ENCODE measurements around the gene MXD3.
"Not testable (repeated sequence)": the region's sequence is repeated elsewhere in the genome, so short reads cannot be mapped to it uniquely, and the experiment has no call there.

Gene MXD3

DNA sequence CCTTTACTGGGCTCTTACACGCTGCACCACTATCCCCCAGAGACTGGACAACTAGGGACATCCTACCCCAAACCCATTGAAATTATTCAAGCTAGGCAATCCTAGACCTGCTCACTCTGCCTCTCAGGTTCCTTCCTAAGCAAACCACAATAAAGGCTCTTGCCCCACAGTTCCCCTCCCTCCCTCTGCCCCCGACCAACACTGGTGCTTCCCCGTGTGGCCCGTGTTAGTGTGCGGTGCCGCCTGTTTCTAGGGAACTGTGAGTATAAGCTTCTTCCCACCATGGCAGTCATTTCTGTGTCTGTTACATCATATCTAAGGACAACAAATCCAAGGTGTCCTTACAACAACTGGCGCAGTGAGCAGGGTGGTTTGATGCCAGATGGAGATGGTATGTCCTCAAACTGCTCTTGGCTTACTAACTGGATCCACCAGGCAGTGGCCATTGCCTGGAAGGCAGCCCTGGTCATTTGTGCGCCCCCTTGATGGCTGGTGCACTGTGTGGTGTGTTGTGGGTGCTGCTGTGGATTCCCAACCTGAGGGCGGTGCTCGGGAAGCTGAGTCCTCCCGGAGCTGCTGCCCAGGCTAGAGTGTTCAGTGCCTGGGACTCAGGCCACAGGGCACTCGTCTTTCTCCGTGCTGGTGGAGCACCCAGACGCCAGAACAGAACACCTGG is 8.4 kb upstream of the MXD3 start:
- no peak for DNase-seq

DNA sequence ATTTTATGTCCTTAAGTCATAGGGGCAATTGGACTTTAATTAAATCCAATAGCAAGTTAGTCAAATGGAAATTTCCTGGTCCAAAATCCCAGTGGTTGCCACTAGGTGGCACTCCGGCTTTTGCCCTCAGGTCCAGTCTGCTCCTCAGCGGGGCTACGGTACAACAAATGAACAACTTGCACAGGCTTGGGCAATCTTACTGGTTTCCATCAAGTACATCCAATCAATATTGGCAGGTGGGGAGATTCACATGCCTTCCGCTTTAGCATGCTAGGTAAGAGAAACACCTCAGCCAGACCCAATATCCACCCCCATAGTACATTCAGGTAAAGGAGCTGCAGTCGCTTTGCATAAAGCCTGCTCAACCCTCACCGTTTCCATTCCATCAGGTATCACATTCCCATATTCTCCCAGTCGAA is 6.3 kb upstream of the MXD3 start:
- peak; percentile 34 for DNase-seq

DNA sequence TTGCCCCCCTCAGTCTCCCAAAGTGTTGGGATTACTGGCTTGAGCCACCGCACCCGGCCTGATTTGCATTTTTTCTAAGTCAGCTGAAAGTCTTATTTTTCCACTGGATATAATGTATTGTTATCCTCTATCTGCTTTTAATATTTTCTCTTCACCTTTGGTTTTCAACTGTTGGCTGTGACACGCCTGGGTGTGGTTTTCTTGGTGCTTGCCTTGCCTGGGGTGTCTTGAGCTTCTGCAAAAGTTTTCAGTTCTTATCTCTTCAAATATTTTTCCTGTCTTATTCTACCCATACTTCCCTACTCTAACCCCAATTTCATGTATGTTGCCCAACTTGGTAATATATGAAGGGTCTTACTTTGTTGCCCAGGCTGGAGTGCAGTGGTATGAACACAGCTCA is 4.3 kb upstream of the MXD3 start:
- DNase-seq, result no peak

DNA sequence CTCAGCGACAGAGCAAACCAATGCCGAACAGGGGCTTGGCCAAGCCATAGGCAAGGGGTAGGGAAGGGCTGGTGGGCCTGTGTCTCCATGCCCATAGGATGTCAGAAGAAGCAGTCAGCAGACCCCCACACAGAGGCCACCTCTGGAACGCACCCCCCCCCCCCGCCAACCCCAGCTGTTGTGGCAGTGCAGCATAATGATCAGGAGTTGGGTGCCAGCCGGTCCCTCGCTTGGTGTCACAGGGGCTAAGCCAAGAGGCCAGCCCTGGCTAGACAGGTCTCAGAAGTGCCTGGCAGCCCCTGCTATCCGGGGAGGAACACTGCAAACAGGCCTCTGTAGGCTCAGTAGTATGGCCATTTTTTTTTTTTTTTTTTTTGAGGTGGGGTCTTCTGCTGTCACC is 3.7 kb upstream of the MXD3 start:
- no peak for DNase-seq

DNA sequence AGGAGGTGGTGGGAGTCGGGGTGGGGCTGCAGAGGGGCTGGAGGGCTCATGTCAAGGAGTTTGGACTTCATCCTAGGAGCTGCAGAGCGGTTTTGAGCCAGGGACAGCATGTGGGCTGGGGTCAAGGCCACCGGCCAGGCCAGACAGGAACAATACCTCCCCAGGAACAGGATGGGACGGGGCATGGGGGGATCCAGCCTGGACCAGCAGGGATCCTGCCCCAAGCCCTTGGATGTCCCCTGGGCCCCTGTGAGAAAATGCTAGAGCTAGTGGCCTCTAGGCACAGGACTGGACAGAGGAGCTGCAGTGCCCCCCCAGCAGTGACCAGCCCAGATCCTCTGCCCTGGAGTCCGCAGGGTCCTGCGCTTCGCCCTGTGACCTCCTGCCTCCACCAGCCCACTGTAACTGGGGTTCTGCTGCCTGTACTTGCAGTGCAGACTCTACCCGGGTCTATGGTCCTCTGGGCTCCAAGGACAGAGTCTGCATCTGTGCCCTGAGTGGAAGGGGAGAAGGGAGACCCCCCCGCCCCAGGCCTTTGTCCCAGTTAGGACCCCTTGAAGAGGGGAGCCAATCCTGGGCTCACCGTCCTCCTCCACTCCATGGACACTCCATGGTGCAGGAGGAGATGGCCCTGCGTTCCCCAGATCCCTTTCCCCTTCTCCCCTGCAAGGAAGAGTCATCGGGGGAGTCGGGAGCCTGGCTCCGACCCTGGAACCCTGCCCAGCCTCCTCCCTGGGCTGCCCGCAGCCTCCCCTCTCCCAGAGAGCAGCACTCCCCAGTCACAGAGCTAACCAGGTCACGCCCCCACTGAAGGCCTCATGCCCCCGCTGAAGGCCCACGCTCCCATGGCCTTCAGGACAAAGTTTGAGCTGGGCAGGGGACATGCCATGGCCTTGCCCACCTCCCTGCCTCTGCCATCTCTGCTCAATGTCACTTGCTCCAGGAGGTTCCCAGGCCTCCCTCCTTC is 3.0 kb upstream of the MXD3 start:
- no peak for DNase-seq

DNA sequence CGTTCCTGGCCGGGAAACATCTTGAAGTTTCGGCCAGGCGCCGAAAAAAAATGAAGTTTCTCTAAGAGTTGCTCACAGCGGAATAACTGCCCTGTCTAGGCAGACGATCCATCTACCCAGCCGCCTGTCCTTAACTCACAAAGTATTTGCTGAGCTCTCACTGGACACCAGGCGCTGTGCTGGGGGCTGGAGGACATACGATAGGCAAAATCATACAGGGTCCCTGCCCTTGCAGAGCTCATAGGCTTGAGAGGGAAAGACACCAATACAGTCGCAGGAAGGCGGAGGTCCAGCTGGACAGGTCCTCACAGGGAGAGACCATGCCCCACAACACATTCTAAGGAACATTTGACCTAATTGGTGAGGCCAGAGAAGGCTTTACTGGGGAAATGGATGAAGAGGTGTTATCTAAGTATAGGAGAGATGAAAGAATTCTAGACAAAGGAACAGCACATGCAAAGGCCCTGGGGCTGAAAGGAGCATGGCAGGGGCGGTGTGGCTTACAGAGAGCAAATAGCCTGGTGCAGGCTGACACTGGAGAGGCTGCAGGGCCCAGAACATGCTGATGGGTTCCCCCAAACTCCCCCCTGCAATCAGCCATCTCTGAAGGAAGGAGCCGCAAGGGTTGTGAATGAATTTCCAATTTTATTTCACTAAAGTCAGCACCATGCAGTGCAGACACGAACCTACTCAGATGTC is 2.0 kb upstream of the MXD3 start:
- DNase-seq, result no peak

DNA sequence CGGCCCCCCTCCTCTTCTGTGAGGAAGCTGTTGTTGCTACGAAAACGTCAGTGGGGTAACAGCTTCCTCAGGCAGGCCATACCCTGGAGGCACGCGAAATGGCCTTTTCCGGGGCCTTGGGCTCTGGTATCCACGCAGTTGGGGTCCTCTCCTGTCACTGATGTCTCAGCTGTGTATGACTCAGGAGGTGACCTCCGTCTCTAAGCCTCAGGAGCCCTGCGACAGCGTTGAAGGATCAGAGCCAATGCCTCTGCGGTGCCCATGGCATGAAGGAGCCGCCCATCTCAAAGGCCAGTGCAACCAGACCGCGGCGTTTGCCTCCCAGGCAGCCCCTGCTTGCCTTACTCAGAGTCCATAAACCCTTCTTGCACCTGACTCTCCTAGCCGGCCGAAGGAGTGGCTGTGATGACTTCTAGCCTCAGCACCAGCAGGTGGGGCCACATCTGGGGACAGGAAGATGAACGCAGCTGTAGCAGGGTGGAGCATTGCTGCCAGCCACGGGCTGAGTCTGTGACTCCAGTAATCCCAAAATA is 1.0 kb upstream of the MXD3 start:
- DNase-seq, result peak; percentile 60

DNA sequence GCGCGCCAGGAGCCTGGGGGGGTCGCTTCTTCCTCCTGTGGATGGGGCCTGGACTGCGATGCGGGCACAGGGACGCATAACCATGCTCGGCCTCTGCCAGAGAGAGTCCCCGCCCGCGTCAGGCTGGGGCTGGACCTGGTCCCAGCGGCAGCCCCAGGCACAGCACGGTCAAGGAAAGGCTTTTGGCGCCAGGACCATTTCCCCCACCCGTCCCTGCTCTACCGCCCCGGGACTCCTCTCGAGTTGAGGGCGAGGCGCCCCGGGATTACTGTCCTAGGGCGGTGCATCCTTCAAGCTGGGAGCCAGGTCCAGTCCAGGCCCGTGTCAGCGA is 341 bp downstream of the MXD3 start:
- no peak for DNase-seq

DNA sequence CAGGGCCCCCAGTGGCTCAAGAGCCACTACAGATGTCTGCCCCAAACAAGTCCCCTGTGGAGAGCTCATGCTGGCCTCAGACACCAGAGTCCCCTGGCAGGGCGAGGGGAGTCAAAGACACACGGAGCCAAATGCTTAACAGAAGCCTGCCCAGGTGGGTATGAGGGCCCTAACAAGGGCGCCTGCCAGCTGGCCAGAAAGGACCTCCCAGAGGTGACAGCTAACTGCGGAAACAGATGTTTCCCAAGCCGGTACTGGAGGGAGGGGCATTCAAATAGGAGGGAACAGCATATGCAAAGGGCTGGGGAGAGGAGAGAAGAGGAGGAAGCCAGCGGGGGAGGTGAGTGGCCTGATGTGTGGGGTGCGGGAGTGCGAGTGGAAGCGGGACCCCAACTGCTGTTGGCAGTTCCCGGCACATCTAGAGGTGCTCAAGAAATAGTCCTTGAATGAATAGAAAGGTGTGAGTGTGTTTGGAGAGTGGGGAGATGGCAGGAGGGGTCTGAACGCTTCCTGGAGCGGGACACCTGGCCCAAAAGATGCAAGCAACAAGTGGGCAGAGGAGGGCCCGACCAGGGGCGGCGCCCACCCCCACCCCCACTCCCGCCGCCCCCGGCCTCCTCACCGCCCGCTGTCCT is 824 bp downstream of the MXD3 start:
- no peak for DNase-seq

DNA sequence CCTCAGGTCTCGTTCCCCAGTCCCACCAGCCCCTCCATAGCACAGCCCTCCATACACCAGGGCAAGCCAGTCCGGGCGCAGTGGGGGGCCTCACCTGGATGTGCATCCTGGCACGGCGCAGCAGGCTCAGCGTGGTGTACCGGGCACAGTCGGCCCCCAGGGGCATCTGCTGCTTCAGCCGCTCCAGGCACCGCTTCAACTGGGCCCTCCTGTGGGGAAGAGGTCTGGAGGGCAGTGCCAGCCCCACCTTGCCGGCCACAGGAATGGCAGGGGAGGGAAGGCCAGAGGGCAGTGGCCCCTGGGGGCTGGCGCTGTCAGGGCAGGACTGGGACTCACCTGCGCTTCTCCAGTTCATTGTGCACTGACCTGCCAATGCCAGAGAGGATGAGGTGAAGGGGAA is 1.4 kb downstream of the MXD3 start:
- no peak for DNase-seq

DNA sequence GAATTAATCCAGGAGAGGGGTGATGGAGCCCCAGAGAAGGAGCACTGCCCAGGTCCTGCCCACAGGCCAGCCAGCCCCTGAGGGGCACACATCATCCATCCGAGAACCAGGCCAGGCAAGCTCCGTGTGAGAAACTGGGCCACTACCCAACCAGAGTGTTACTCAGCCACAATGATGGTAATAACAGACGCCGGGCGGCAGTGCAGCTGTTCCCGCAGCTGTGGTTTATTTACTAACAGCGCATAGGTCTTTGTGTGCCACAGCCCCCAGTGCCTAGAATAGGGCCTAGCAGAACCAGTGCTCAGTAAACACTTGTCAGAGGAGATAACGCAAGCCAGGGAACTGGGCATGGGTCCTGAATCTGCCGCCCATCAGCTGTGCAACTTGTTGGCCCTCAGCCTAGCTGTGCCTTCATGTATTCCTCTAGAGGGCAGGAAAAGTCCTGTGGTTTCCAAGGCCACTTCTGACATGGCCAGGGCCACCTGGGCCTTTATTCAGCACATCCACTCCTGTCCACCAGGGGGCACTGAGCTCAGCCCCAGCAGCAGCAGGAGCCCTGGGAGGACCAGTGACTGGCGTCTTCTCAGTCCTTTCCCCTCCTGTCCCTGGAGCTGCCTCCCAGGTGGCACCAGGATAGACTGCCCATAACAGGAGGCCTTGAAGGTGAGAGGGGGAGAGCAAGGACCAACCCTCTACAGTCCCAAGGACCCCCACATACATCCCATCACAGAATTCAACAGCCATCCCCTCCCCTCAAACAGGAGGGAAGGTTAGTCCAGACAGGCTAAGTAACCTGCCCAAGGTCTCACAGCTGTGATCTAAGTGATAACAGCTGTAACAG is 2.1 kb downstream of the MXD3 start:
- DNase-seq, result peak; percentile 60

DNA sequence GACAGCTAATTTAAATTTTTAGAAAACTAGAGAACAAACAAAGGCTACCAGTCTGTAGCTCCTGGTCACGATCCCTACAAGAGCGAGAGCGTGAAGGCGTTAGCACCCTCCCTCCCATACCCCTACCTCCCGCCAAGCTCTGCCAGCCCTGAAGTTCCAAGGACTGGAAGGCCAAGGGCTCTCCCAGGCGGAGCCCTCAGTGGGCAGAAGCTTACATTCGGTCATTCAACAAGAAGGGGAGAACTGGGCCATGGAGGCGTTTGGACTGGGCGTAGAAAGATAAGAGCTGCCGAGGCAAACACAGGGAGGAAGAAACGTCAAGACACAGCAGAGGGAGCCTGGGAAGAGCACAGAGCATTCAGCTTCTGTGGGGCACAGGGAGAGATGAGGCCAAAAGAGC is 3.0 kb downstream of the MXD3 start:
- no peak for DNase-seq

DNA sequence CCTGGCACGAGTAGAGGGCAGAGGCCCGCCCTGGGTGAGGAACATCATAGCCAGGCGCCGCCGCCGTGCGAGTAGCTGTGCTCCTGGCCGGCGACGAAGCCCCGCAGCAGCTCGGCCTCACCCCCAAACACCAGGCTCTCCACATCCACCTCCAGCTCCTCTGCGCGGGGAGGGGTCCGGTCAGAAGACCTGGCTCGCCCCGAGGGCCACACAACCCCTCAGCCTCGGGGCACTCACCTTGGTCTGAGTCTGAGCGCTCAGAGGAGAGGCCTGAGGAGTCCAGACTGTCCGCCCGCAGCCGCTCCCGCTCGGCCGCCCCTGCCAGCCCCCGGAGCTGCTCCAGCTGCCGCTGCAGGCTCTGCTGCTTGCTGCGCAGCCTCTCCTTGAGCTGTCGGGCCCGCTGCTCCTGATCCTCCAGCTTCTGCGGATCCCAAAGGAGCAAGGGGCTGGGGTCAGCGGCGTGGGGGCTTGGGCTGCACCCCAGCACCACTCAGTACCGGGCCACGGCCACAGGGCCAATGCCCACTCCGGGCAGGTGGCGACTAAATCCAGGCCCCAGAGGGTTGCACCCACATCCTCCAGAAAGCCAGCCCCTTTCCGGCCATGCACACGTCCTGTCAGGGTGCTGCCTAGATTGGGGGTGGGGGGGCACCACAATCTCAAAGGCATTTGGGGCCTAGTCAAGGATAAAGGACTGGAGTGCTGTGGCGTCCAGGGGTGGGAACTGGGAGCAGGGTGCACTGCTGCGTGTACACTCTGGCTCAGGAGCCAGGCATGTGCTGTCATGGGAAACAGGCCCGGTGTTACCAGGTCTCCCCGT is 3.9 kb downstream of the MXD3 start:
- DNase-seq, result no peak

DNA sequence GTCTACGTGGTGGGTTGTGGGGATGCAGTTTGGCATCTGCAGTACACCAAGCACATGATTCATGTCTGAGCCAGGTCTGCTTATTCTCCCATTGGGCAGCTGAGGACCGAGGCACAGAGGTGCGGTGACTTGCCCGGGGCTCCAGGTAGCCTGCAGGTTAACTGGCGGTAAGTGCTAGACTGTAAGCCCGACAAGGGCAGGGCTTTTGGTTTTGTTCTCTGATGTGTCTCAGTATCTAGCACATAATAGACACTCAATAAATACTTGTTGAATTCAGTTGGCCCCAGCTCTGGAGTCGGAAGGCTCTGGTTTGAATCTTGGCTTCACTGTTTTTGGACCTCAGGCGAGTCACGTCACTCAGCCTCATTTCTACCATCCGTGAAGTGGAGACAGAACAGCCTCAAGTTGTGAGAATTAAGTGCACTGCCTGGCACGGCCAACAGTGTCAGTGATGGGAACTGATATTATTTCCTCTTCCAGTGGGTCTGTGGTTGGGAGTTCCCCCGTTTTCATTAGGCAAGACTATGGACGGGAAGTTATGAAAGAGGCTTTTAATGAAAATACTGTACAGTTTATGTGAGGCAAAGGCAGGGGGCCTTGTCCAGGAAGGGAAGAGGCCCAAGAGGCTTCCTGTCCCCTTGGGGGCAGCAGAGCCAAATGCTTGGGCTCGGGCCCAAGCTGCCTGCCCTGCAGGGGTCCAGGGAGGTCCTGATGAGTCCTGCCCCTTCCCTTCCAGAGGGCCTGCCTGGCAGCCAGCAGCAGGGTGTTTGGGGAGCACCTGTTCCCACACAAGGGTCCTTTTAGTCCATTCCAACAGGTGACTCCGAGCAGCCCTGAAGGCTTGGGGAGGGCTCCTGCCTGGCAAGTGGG is 4.8 kb downstream of the MXD3 start:
- DNase-seq, result no peak

DNA sequence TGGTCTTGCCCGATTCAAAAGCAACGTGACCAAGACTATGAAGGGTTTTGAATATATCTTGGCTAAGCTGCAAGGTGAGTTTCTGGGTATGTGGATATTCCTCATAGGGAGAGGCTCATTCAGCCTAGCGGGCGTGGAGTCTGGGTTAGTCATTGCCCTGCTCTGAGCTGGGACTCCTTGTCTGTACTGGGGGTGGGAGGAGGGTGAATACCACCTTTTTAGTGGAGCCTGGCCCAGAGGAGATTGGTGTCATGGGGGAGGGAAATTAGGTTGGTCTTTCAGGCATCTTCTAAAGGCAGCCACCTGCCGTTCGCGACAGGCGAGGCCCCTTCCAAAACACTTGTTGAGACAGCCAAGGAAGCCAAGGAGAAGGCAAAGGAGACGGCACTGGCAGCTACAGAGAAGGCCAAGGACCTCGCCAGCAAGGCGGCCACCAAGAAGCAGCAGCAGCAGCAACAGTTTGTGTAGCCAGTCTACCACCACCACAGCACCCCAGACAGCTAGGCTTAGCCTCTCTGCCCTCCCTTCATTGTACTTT is 5.5 kb downstream of the MXD3 start:
- not testable (repeated sequence) for DNase-seq

DNA sequence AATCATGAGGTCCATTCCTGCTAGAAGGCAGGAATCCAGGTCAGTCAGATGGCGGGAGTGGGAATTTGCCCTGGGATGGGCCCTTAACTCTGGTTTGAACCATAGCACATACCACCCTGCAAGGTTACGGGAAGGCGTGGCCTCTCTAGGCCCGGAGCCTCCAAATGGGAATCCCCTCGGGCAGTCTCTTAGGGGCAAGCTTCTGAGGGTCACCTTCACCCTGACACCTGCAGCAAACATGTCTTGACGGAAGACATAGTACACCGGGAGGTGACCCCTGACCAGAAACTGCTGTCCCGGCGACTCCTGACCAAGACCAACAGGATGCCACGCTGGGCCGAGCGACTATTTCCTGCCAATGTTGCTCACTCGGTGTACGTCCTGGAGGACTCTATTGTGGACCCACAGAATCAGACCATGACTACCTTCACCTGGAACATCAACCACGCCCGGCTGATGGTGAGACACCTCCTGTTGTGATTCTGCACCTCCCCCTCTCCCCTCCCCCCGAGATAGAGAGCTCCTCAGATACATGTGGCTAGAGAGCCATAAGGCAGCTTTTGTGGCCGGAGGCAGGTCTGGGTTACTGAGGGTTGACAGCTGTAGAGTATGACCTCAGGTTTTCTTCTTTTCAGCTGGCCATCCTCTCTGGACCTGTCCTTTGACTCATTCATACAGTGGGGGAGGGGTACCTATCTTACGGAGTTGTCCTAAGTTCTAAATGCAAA is 7.1 kb downstream of the MXD3 start:
- no peak for DNase-seq

DNA sequence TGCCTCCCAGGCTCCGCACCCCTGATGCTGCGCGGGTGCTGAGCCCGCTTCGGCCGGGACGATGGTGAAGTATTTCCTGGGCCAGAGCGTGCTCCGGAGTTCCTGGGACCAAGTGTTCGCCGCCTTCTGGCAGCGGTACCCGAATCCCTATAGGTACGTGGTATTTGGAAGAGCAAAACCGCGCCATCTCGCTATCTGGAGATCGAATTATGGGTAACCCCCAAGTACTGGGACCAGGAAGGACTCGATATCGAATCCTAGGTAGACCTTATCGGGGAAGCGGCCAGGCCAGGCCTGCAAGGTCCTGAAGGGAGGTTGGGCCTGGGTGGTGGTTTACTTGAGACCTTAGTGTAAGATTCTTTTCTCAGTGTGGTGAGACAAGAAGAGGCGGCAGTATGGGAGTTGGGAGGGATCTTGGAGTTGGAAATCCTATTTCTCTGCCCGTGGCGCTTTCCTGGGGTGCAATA is 7.7 kb downstream of the MXD3 start:
- DNase-seq, result no peak

DNA sequence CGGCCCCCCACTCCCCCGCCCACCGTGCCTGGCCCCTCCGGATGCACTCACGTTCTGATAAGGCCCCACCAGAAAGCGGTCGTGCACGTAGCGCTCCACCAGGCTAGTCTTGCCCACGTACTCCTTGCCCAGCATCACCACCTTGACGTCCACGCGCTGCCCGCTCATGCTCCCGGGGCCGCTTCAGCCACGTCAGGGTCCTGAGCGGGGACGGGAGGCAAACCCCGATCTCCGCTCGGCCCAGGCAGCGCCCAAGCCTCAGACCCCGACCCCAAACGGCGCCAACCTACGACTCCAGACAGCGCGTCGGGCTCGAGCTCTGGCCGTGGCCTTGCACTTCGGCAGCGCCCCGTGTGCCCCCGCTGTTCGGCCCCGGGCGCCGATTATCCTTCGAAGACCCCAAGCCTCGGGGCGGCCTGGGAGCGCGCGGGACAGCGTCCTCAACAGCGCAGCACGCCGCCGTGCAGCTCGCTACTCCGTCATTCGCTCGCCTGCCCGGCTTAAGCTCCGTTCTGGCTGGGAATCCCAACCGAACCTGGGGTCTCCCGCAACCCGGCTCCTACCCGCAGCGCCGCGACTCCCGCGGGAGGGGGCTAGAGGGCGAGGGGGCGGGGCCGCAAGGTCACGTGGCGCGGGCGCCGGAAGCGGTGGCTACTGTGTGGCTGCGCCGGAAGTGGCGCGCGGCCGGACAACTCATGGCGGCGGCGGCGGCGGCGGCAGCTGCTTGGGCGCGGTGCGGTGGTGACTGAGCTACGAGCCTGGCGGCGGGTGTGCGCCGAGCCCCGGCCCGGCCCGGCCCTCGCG is 8.4 kb downstream of the MXD3 start, which contains the start of the genes PRELID1 and RAB24:
Gene PRELID1, plus strand, starts transcription at position 679 of the 804 bp plus-strand sequence. CDS start 187 bp downstream, outside the sequence.
Gene RAB24, minus strand, starts transcription at position 599 of the 804 bp plus-strand sequence. Its CDS starts 431 bp downstream, at position 168.
- DNase-seq, result peak; percentile 84
